ENCODE measurements around the gene RAB3C. TPM values are rescaled to one million over a fixed set of nuclear protein-coding genes. Genes with fewer than 3 reads are reported as not detected.

RAB3C gene
- total RNA-seq, 1 donor from 2014 or later = 0.30 TPM

- H3K9me3 ChIP-seq = no peaks in the 10 kb centered on the region
- no peak overlapping the region for H3K27ac ChIP-seq
- peak; percentile 92 to 96 for ATAC-seq
- no peak overlapping the region for H3K4me3 ChIP-seq
- TF ChIP-seq, protein P1, sequence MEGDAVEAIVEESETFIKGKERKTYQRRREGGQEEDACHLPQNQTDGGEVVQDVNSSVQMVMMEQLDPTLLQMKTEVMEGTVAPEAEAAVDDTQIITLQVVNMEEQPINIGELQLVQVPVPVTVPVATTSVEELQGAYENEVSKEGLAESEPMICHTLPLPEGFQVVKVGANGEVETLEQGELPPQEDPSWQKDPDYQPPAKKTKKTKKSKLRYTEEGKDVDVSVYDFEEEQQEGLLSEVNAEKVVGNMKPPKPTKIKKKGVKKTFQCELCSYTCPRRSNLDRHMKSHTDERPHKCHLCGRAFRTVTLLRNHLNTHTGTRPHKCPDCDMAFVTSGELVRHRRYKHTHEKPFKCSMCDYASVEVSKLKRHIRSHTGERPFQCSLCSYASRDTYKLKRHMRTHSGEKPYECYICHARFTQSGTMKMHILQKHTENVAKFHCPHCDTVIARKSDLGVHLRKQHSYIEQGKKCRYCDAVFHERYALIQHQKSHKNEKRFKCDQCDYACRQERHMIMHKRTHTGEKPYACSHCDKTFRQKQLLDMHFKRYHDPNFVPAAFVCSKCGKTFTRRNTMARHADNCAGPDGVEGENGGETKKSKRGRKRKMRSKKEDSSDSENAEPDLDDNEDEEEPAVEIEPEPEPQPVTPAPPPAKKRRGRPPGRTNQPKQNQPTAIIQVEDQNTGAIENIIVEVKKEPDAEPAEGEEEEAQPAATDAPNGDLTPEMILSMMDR (IDR thresholded peaks at IDR 0.05) = peak; percentile 48
- H3K27me3 ChIP-seq (ENCODE audit: low read depth) = no peaks in the 10 kb centered on the region
- H3K36me3 ChIP-seq = no peaks in the 10 kb centered on the region
- intact Hi-C loops (cut with DNase I) = loop anchor here (10.0 kb wide), 1 partner anchor 355 kb away; the partner anchor contains the start of gene GAPT
- DNase-seq = peak; percentile 66
- H3K4me1 ChIP-seq = peaks cover 12% of the 10 kb centered on the region
Observed at GRCh38 chr5:58849921-58850667, 267.2 kb downstream of the RAB3C start.

- Histone ChIP-seq H3K4me3 (no peak overlapping the region), H3K27me3 (ENCODE audit: low read depth) (no peaks in the 10 kb centered on the region), H3K36me3 (no peaks in the 10 kb centered on the region), H3K27ac (no peak overlapping the region), H3K4me1 (peaks cover 12% of the 10 kb centered on the region), H3K9me3 (no peaks in the 10 kb centered on the region)
- ATAC-seq = no peak
- intact Hi-C loops (cut with DNase I) = loop anchor here (10.0 kb wide), 1 partner anchor 356 kb away; the partner anchor contains the start of gene GAPT
- TF ChIP-seq, protein P1 (IDR thresholded peaks at IDR 0.05) = no peak
- DNase-seq = no peak
Observed at GRCh38 chr5:58851153-58851552, 268.3 kb downstream of the RAB3C start.

GRCh38 chr5:58851571-58851970, 268.7 kb downstream of the RAB3C start:
- Histone ChIP-seq H3K4me1 (peaks cover 12% of the 10 kb centered on the region), H3K27me3 (ENCODE audit: low read depth) (no peaks in the 10 kb centered on the region), H3K36me3 (no peaks in the 10 kb centered on the region), H3K4me3 (no peak overlapping the region), H3K9me3 (no peaks in the 10 kb centered on the region), H3K27ac (no peak overlapping the region)
- DNase-seq = no peak
- intact Hi-C loops (cut with DNase I) = loop anchor here (10.0 kb wide), 1 partner anchor 357 kb away; the partner anchor contains the start of gene GAPT
- TF ChIP-seq, protein P1 (IDR thresholded peaks at IDR 0.05) = no peak
- no peak for ATAC-seq

DNA sequence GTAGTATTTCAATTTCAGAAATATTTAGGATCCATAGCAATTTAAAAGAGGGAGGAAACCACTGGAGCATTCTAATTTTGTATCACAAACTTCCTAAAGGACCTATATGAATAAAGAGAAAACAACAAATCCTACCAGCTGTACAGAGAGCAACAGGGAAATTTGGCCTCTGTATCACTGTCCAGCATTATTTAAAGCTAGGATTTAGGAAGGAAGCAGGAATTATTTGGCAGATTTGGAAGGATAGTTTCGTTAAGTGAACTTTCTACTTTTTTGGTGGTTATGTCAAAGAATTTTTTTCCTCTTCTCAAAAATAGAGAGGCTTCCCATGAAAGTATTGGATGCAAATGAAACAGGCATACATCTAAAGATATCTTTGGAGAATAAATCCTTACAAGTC, 269.7 kb downstream of the RAB3C start:
- TF ChIP-seq, protein P1 (IDR thresholded peaks at IDR 0.05) = no peak
- H3K27ac ChIP-seq = no peak overlapping the region
- DNase-seq (no peak), ATAC-seq (no peak)
- no peaks in the 10 kb centered on the region for H3K36me3 ChIP-seq
- H3K9me3 ChIP-seq = no peaks in the 10 kb centered on the region
- no peak overlapping the region for H3K4me3 ChIP-seq
- no peaks in the 10 kb centered on the region for H3K27me3 ChIP-seq (ENCODE audit: low read depth)
- intact Hi-C loops (cut with DNase I) = loop anchor here (10.0 kb wide), 1 partner anchor 358 kb away; the partner anchor contains the start of gene GAPT
- H3K4me1 ChIP-seq = peaks cover 12% of the 10 kb centered on the region

DNA sequence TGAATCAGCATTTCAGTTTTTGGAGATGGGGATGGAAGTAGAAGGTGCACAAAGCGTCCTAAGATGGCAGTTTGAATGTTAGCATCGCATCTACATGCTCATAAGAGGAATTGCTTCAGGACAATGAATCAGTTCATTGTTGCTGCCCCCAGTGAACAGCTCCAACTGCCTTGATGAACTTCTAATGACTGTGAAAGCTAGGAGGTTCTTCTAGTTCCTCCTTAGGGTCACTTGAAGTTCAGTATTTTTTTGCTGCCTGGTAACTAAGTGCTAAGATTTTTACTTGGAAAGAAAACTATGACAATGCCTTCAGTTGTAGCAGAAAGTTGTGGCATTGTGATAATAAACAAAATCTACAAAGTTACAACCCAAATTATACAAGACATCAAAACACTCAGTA, 271.6 kb downstream of the RAB3C start:
- DNase-seq (no peak), ATAC-seq (no peak)
- Histone ChIP-seq H3K4me1 (peaks cover 12% of the 10 kb centered on the region), H3K36me3 (no peaks in the 10 kb centered on the region), H3K27ac (no peak overlapping the region), H3K9me3 (no peaks in the 10 kb centered on the region), H3K27me3 (ENCODE audit: low read depth) (no peaks in the 10 kb centered on the region), H3K4me3 (no peak overlapping the region)
- intact Hi-C loops (cut with DNase I) = loop anchor here (10.0 kb wide), 1 partner anchor 360 kb away; the partner anchor contains the start of gene GAPT
- TF ChIP-seq, protein P1 (IDR thresholded peaks at IDR 0.05) = no peak

All from lower lobe of right lung (tissue), 2 donors.